Stimulated activated naive B cell treated with anti-CD40 and anti-IgM and Interleukin-4, amounts not matched to agents 10 μg/mL and 1 μg/mL and 100 μg/mL, for 72 hours (primary cell): ENCODE measurements around the gene DUSP18.

Source experiments
- ATAC-seq, 2 donors: fragments of 150-1000 bp; cut with Tn5 transposase; replicated peaks; 2 replicates each; pipeline ENCODE4 v1.10.0; 2021; ENCODE audit warnings: moderate library complexity in 1 of 2
- DNase-seq: peaks from one replicate; pipeline ENCODE4 v3.0.0; 2021
- H3K27ac Mint-ChIP-seq: one replicate; pipeline ENCODE4 v1.8.0; 2022; ENCODE audit warnings: mild to moderate bottlenecking, mixed read lengths
- H3K27me3 Mint-ChIP-seq, 2 donors: one replicate each; pipeline ENCODE4 v1.8.0; 2022; ENCODE audit warnings: mixed read lengths in 2 of 2
- H3K36me3 Mint-ChIP-seq, 2 donors: one replicate each; pipeline ENCODE4 v1.8.0; 2022; ENCODE audit warnings: mixed read lengths in 2 of 2, mild to moderate bottlenecking in 1 of 2
- H3K4me1 Mint-ChIP-seq, 2 donors: one replicate each; pipeline ENCODE4 v1.8.0; 2022; ENCODE audit warnings: mixed read lengths in 2 of 2, mild to moderate bottlenecking in 1 of 2
- H3K4me3 Mint-ChIP-seq, 2 donors: one replicate each; pipeline ENCODE4 v1.8.0; 2022; ENCODE audit warnings: mild to moderate bottlenecking in 2 of 2, mixed read lengths in 2 of 2, moderate library complexity in 1 of 2
- H3K9me3 Mint-ChIP-seq, 2 donors: one replicate each; pipeline ENCODE4 v1.8.0; 2022; ENCODE audit warnings: mixed read lengths in 2 of 2, mild to moderate bottlenecking in 1 of 2

DUSP18 gene

GRCh38 chr22:30665266-30665665 lies 2.4 kb downstream of the DUSP18 start:
- Mint-ChIP-seq H3K4me3 (no peak overlapping the region), H3K4me1 (peaks cover 17 to 18% of the 10 kb centered on the region in 2 donors)

GRCh38 chr22:30664798-30665197 lies 2.9 kb downstream of the DUSP18 start:
- peaks cover 28 to 32% of the 10 kb centered on the region in 2 donors for H3K36me3 Mint-ChIP-seq
- DNase-seq (no peak), ATAC-seq (no peak)
- H3K4me1 Mint-ChIP-seq = peaks cover 15 to 18% of the 10 kb centered on the region in 2 donors
- no peak overlapping the region for H3K4me3 Mint-ChIP-seq
- H3K27me3 Mint-ChIP-seq = peaks cover 5 to 8% of the 10 kb centered on the region in 2 donors
- H3K9me3 Mint-ChIP-seq = no peaks in the 10 kb centered on the region
- no peak overlapping the region for H3K27ac Mint-ChIP-seq

More at GRCh38 chr22:30665266-30665665, 2.4 kb downstream of the DUSP18 start:
- H3K9me3 Mint-ChIP-seq = no peaks in the 10 kb centered on the region
- no peak overlapping the region for H3K27ac Mint-ChIP-seq
- peaks cover 5 to 8% of the 10 kb centered on the region in 2 donors for H3K27me3 Mint-ChIP-seq
- peaks cover 24 to 28% of the 10 kb centered on the region in 2 donors for H3K36me3 Mint-ChIP-seq
- DNase-seq (no peak), ATAC-seq (no peak)

- no peak overlapping the region for H3K27ac Mint-ChIP-seq
- no peak for ATAC-seq
- H3K36me3 Mint-ChIP-seq = peaks cover 31 to 44% of the 10 kb centered on the region in 2 donors
- H3K27me3 Mint-ChIP-seq = no peaks in the 10 kb centered on the region
- H3K9me3 Mint-ChIP-seq = no peaks in the 10 kb centered on the region
- DNase-seq = no peak
- H3K4me3 Mint-ChIP-seq = no peak overlapping the region
- H3K4me1 Mint-ChIP-seq = peaks cover 8 to 11% of the 10 kb centered on the region in 2 donors
Observed at GRCh38 chr22:30662040-30662439, 5.6 kb downstream of the DUSP18 start.

- H3K36me3 Mint-ChIP-seq = peaks cover 21 to 29% of the 10 kb centered on the region in 2 donors
- ATAC-seq = no peak
- H3K9me3 Mint-ChIP-seq = no peaks in the 10 kb centered on the region
- H3K4me1 Mint-ChIP-seq = peaks cover 0 to 4% of the 10 kb centered on the region in 2 donors
- DNase-seq = no peak
- no peak overlapping the region for H3K27ac Mint-ChIP-seq
- H3K27me3 Mint-ChIP-seq = no peaks in the 10 kb centered on the region
- H3K4me3 Mint-ChIP-seq = no peak overlapping the region
Observed at GRCh38 chr22:30655532-30655931, 12.1 kb downstream of the DUSP18 start.

- Mint-ChIP-seq H3K9me3 (no peaks in the 10 kb centered on the region), H3K27ac (no peak overlapping the region), H3K4me1 (peaks cover 4 to 16% of the 10 kb centered on the region in 2 donors), H3K36me3 (peaks cover 17 to 22% of the 10 kb centered on the region in 2 donors), H3K4me3 (no peak overlapping the region), H3K27me3 (no peaks in the 10 kb centered on the region)
- ATAC-seq = no peak
- no peak for DNase-seq
Observed at GRCh38 chr22:30654361-30654760, 13.3 kb downstream of the DUSP18 start.

- peaks cover 11 to 30% of the 10 kb centered on the region in 2 donors for H3K4me1 Mint-ChIP-seq
- H3K9me3 Mint-ChIP-seq = no peaks in the 10 kb centered on the region
- H3K27me3 Mint-ChIP-seq = no peaks in the 10 kb centered on the region
- DNase-seq = no peak
- no peak for ATAC-seq
- no peak overlapping the region for H3K27ac Mint-ChIP-seq
- H3K4me3 Mint-ChIP-seq = no peak overlapping the region
- H3K36me3 Mint-ChIP-seq = peaks cover 11 to 17% of the 10 kb centered on the region in 2 donors
Observed at GRCh38 chr22:30652852-30653251, 14.8 kb downstream of the DUSP18 start.

GRCh38 chr22:30650508-30651116 lies 17.1 kb downstream of the DUSP18 start:
- H3K27ac Mint-ChIP-seq = peak overlapping the region; percentile 47
- ATAC-seq = no peak
- H3K27me3 Mint-ChIP-seq = no peaks in the 10 kb centered on the region
- H3K4me1 Mint-ChIP-seq = peaks cover 11 to 30% of the 10 kb centered on the region in 2 donors
- no peak overlapping the region for H3K4me3 Mint-ChIP-seq
- DNase-seq = no peak
- H3K36me3 Mint-ChIP-seq = peaks cover 11 to 16% of the 10 kb centered on the region in 2 donors
- no peaks in the 10 kb centered on the region for H3K9me3 Mint-ChIP-seq

GRCh38 chr22:30649430-30650007 lies 18.2 kb downstream of the DUSP18 start:
- no peaks in the 10 kb centered on the region for H3K27me3 Mint-ChIP-seq
- no peaks in the 10 kb centered on the region for H3K9me3 Mint-ChIP-seq
- peak; percentile 73 for DNase-seq
- peak overlapping the region; percentile 79 for H3K27ac Mint-ChIP-seq
- peaks cover 11 to 30% of the 10 kb centered on the region in 2 donors for H3K4me1 Mint-ChIP-seq
- peaks cover 3 to 9% of the 10 kb centered on the region in 2 donors for H3K36me3 Mint-ChIP-seq
- H3K4me3 Mint-ChIP-seq = no peak overlapping the region
- peak; percentile 100 for ATAC-seq

- H3K4me1 Mint-ChIP-seq = peaks cover 11 to 30% of the 10 kb centered on the region in 2 donors
- no peaks in the 10 kb centered on the region for H3K27me3 Mint-ChIP-seq
- peak overlapping the region; percentile 76 for H3K27ac Mint-ChIP-seq
- ATAC-seq = no peak
- no peaks in the 10 kb centered on the region for H3K9me3 Mint-ChIP-seq
- H3K4me3 Mint-ChIP-seq = no peak overlapping the region
- H3K36me3 Mint-ChIP-seq = peaks cover 0 to 4% of the 10 kb centered on the region in 2 donors
- DNase-seq = no peak
Observed at GRCh38 chr22:30648825-30649224, 18.9 kb downstream of the DUSP18 start.

GRCh38 chr22:30647536-30647935 lies 20.1 kb downstream of the DUSP18 start:
- Mint-ChIP-seq H3K27me3 (no peaks in the 10 kb centered on the region), H3K36me3 (peaks cover 0 to 4% of the 10 kb centered on the region in 2 donors), H3K4me3 (no peak overlapping the region), H3K27ac (no peak overlapping the region), H3K4me1 (peaks cover 17 to 30% of the 10 kb centered on the region in 2 donors), H3K9me3 (no peaks in the 10 kb centered on the region)
- DNase-seq = no peak
- ATAC-seq = no peak

GRCh38 chr22:30646518-30647160 lies 21.0 kb downstream of the DUSP18 start:
- H3K4me3 Mint-ChIP-seq = no peak overlapping the region
- ATAC-seq (no peak), DNase-seq (no peak)
- peaks cover 0 to 4% of the 10 kb centered on the region in 2 donors for H3K36me3 Mint-ChIP-seq
- H3K27ac Mint-ChIP-seq = no peak overlapping the region
- no peaks in the 10 kb centered on the region for H3K9me3 Mint-ChIP-seq
- H3K27me3 Mint-ChIP-seq = no peaks in the 10 kb centered on the region
- H3K4me1 Mint-ChIP-seq = peaks cover 17 to 30% of the 10 kb centered on the region in 2 donors

- Mint-ChIP-seq H3K27ac (no peak overlapping the region), H3K36me3 (peaks cover 1 to 8% of the 10 kb centered on the region in 2 donors), H3K4me1 (peaks cover 3 to 8% of the 10 kb centered on the region in 2 donors), H3K9me3 (no peaks in the 10 kb centered on the region), H3K4me3 (no peak overlapping the region), H3K27me3 (no peaks in the 10 kb centered on the region)
- ATAC-seq (no peak), DNase-seq (no peak)
Observed at GRCh38 chr22:30643055-30643875, 24.4 kb downstream of the DUSP18 start.

- Mint-ChIP-seq H3K9me3 (no peaks in the 10 kb centered on the region), H3K4me1 (peaks cover 11 to 15% of the 10 kb centered on the region in 2 donors), H3K36me3 (peaks cover 1 to 5% of the 10 kb centered on the region in 2 donors), H3K27ac (no peak overlapping the region), H3K4me3 (no peak overlapping the region), H3K27me3 (no peaks in the 10 kb centered on the region)
- DNase-seq (no peak), ATAC-seq (no peak)
Observed at GRCh38 chr22:30640839-30641430, 26.7 kb downstream of the DUSP18 start.

- ATAC-seq (no peak), DNase-seq (no peak)
- H3K36me3 Mint-ChIP-seq = peaks cover 1 to 5% of the 10 kb centered on the region in 2 donors
- H3K4me1 Mint-ChIP-seq = peaks cover 12 to 21% of the 10 kb centered on the region in 2 donors
- H3K9me3 Mint-ChIP-seq = no peaks in the 10 kb centered on the region
- H3K27me3 Mint-ChIP-seq = no peaks in the 10 kb centered on the region
- H3K27ac Mint-ChIP-seq = no peak overlapping the region
- H3K4me3 Mint-ChIP-seq = no peak overlapping the region
Observed at GRCh38 chr22:30640361-30640760, 27.3 kb downstream of the DUSP18 start.
